ENCODE data around the gene GFM1.

The GFM1 gene

DNA sequence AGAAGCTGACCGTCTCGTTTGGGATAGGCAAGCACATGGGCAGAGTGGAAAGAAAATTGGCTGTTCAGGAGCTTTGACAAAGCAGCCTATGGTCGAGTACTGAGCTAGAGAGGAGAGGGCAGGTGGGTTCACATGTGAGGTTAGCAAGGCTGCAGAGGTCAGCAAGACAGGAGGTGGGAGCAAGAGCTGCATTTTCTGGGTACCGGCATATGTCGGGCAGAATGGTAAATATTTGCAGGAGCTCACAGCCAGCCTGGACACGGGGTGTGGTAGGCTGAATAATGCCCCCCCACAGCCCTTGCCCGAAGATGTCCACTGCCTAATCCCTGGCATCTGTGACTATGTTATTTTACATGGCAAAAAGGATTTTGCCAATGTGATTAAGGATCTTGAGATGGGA, 79.7 kb downstream of the GFM1 start:
- Histone ChIP-seq H3K79me2 (ENCODE audit: control insufficient read depth, insufficient read depth, low read length, unreplicated experiment) (no peaks in the 10 kb centered on the region), H3K27me3 (ENCODE audit: insufficient read depth, low read length) (no peaks in the 10 kb centered on the region), H3K4me1 (ENCODE audit: control insufficient read depth, insufficient read depth, low read length, unreplicated experiment) (peaks cover 38% of the 10 kb centered on the region), H2AFZ (ENCODE audit: low read length, unreplicated experiment) (no peak overlapping the region), H3K36me3 (ENCODE audit: insufficient read depth, low read length) (no peaks in the 10 kb centered on the region), H3K27ac (ENCODE audit: low read depth, low read length) (no peak overlapping the region), H3K4me3 (ENCODE audit: low read depth, low read length) (no peak overlapping the region)

DNA sequence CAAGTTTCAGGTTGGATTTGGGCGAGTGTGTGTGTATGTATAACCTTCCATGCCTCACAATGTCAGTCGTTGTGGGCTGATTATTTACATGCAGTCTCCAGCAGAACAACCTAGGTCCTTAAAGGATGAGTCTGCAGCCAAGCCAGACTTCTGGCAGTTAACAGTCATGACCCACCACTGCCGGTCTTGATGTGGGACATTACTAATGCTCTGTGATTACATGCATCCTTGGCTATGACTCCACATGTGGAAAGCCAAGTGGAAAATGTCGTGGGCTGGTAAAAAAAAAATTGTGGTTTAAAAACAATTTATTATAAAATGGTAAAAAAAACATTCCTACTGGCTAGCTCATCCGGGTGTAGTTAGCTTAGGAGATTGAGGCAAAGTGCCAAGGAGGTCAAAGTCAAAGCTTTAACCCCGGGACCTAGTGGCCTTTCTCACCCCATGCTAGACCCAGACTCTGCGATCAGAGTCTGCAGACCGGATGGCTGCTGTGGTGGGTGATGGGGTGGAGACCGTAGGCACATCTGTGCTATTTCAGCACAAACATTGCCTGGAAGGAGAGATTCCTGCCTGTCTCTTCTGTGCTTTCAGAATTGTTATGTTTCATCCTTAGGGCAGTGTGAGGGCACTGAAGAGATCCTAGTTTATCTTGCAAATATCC, 81.2 kb downstream of the GFM1 start:
- Histone ChIP-seq H3K27ac (ENCODE audit: low read depth, low read length) (peak overlapping the region; percentile 83), H3K4me1 (ENCODE audit: control insufficient read depth, insufficient read depth, low read length, unreplicated experiment) (peaks cover 37% of the 10 kb centered on the region), H3K4me3 (ENCODE audit: low read depth, low read length) (no peak overlapping the region), H3K79me2 (ENCODE audit: control insufficient read depth, insufficient read depth, low read length, unreplicated experiment) (no peaks in the 10 kb centered on the region), H2AFZ (ENCODE audit: low read length, unreplicated experiment) (no peak overlapping the region), H3K36me3 (ENCODE audit: insufficient read depth, low read length) (no peaks in the 10 kb centered on the region), H3K27me3 (ENCODE audit: insufficient read depth, low read length) (no peaks in the 10 kb centered on the region)

DNA sequence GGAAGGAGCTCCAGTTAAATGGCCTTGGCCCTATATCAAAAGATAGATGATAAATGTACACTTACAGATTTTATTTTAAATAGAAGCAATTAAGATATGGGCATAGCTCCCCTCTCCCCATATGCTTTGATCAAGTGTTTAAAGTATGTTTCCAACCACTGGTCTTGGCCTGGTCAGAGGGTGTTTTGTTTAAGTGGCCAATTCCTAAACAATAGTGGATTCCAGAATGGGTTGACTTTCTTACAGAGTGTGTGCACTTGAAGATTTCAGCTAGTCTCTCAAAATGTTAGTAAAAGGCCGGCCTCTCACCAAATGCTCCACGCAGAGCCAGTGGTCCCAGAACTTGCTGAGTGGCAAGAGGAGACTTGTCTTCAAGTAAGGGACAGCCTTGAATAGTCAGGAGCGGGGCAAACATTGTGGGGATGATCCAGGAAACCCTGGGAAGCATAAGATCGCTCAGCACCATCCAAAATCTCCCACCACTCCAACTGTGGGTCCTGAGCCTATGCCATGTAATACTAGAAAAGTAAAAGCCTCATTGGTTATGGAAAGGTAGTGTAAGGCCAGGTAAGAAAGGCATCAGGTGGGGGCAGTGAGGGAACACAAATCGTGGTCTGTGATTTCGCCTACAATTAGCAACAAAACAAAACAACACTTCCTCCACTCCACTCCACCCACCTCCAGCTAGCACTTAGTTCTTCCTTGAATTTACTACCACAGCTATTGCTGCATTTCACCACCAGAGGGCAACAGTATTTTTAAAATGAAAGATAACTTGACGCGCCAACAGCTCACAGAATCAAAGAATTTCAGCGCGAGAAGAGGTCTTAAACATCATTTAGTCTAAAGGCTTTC, 83.1 kb downstream of the GFM1 start:
- no peaks in the 10 kb centered on the region for H3K79me2 ChIP-seq (ENCODE audit: control insufficient read depth, insufficient read depth, low read length, unreplicated experiment)
- peak overlapping the region; percentile 61; the same call in 1 of the 2 replicates for H3K4me3 ChIP-seq (ENCODE audit: low read depth, low read length)
- H3K4me1 ChIP-seq (ENCODE audit: control insufficient read depth, insufficient read depth, low read length, unreplicated experiment): peaks cover 44% of the 10 kb centered on the region
- no peak overlapping the region for H3K27ac ChIP-seq (ENCODE audit: low read depth, low read length)
- no peaks in the 10 kb centered on the region for H3K27me3 ChIP-seq (ENCODE audit: insufficient read depth, low read length)
- H3K36me3 ChIP-seq (ENCODE audit: insufficient read depth, low read length): no peaks in the 10 kb centered on the region
- H2AFZ ChIP-seq (ENCODE audit: low read length, unreplicated experiment): peak overlapping the region; percentile 48

DNA sequence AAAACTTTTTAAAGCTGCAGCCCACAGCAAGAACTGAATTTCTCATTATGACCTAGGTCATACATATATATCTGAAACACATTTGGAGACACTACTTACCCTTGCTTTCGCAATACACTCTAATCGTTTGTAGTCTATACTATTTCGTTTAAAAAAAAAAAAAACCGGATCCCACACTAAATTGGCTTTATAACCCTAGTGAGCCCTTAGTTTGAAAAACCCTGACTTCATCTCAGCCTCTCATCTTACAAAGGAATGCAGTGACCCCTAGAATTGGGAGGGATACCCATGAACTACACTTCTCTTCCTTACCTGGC, 83.7 kb downstream of the GFM1 start:
- Histone ChIP-seq H3K27ac (ENCODE audit: low read depth, low read length) (no peak overlapping the region), H3K4me3 (ENCODE audit: low read depth, low read length) (peak overlapping the region; percentile 61; the same call in 1 of the 2 replicates), H3K27me3 (ENCODE audit: insufficient read depth, low read length) (no peaks in the 10 kb centered on the region), H3K36me3 (ENCODE audit: insufficient read depth, low read length) (no peaks in the 10 kb centered on the region), H2AFZ (ENCODE audit: low read length, unreplicated experiment) (peak overlapping the region; percentile 48), H3K4me1 (ENCODE audit: control insufficient read depth, insufficient read depth, low read length, unreplicated experiment) (peaks cover 40% of the 10 kb centered on the region), H3K79me2 (ENCODE audit: control insufficient read depth, insufficient read depth, low read length, unreplicated experiment) (no peaks in the 10 kb centered on the region)

DNA sequence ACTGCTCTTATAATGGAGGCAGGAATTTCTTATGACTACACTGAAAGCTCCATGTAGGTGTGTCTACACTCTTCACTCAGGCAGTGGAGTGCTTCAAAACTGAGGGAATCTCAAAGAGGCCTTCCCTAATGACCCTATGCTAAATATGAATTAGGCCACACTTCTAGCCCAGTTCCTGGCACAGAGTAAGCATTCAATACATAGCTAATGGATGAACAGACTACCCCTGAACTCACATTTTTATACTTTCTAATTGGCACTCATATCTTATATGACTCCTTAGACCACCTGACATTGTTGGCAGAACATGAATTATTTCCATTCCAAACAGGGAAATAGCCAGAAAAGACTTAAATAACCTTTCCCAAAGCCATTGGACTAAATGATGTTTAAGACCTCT, 84.5 kb downstream of the GFM1 start:
- Histone ChIP-seq H2AFZ (ENCODE audit: low read length, unreplicated experiment) (no peak overlapping the region), H3K4me3 (ENCODE audit: low read depth, low read length) (no peak overlapping the region), H3K27ac (ENCODE audit: low read depth, low read length) (no peak overlapping the region), H3K27me3 (ENCODE audit: insufficient read depth, low read length) (no peaks in the 10 kb centered on the region), H3K36me3 (ENCODE audit: insufficient read depth, low read length) (no peaks in the 10 kb centered on the region), H3K79me2 (ENCODE audit: control insufficient read depth, insufficient read depth, low read length, unreplicated experiment) (no peaks in the 10 kb centered on the region), H3K4me1 (ENCODE audit: control insufficient read depth, insufficient read depth, low read length, unreplicated experiment) (peaks cover 31% of the 10 kb centered on the region)

DNA sequence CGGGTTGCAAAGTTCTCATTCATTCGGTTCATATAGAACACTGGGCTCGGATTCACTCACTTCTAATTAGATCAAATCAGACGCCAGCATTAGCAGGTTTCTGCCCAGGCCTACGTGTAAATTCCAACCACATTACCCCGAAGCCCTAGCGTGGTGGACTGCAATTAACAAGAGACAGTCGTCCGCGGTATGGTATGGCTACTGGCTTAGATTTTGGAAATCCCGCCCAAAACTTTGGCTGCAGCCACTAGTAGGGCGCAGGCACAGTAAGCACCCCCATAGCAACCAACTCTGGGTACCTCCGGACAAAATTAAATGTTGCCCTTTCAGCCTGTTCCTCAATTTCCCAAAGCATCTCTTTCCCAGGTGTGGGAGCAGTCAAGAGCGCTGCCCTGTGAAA, 87.2 kb downstream of the GFM1 start:
- H3K4me3 ChIP-seq (ENCODE audit: low read depth, low read length): peak overlapping the region; percentile 89
- H3K4me1 ChIP-seq (ENCODE audit: control insufficient read depth, insufficient read depth, low read length, unreplicated experiment): peaks cover 9% of the 10 kb centered on the region
- no peaks in the 10 kb centered on the region for H3K27me3 ChIP-seq (ENCODE audit: insufficient read depth, low read length)
- peaks cover 10% of the 10 kb centered on the region; the same call in 1 of the 2 replicates for H3K36me3 ChIP-seq (ENCODE audit: insufficient read depth, low read length)
- H2AFZ ChIP-seq (ENCODE audit: low read length, unreplicated experiment): peak overlapping the region; percentile 87
- no peaks in the 10 kb centered on the region for H3K79me2 ChIP-seq (ENCODE audit: control insufficient read depth, insufficient read depth, low read length, unreplicated experiment)
- H3K27ac ChIP-seq (ENCODE audit: low read depth, low read length): no peak overlapping the region

DNA sequence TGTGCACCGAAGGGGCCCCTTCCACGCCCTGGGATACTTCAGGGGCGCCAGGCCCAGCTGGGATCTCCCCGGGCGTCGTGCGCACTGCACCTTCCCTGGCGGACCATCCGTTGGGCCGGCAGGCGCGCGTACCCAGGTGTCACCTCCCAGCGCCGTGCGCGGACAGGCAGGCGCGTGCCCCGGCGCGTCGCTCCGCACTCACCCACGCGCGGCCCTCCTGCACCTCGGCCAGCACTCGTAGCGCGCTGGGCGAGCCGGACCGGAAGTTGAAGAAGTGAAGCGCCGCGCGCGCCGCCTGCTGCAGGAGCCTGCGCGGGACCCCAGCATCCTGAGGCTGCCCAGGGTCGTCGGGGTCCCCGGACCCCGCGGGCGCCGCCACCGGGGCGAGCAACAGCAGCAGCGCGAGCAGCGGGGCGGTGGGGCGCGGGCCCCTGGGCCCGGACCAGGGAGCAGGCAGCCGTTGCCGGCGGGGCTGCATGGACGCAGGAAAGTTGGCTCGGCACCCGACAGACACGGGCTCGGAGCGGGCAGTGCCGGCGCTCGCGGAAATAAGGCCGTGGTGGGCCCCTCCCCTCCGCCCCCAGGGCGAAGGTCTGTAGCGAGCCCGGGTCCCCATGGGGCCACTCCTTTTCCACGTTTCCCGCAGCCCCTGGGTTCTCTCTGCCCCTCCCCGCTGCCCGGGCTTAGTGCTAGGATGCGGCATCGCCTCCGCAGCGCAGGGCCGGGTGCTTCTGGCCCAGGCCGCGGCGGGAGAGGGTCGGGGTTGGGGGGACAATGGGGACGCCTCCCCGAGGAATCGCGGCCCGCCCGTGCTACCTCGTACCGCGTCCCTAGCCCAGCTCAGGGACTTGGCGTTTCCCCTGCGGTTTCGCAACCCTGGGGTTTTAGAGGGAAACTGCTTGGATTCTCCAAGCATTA, 87.9 kb downstream of the GFM1 start, which contains the start of gene RARRES1:
Gene RARRES1, minus strand, starts transcription at position 520 of the 918 bp plus-strand sequence. Its CDS starts 42 bp downstream, at position 478.
- H3K4me3 ChIP-seq (ENCODE audit: low read depth, low read length): peak within 1 kb of the TSS; percentile 89
- H3K27ac ChIP-seq (ENCODE audit: low read depth, low read length): no peak within 1 kb of the TSS
- H3K79me2 ChIP-seq (ENCODE audit: control insufficient read depth, insufficient read depth, low read length, unreplicated experiment): no peaks in the 10 kb centered on the region
- H3K27me3 ChIP-seq (ENCODE audit: insufficient read depth, low read length): no peaks in the 10 kb centered on the region
- H3K36me3 ChIP-seq (ENCODE audit: insufficient read depth, low read length): peaks cover 10% of the 10 kb centered on the region; the same call in 1 of the 2 replicates
- peak within 1 kb of the TSS; percentile 87 for H2AFZ ChIP-seq (ENCODE audit: low read length, unreplicated experiment)
- H3K4me1 ChIP-seq (ENCODE audit: control insufficient read depth, insufficient read depth, low read length, unreplicated experiment): peaks cover 7% of the 10 kb centered on the region

DNA sequence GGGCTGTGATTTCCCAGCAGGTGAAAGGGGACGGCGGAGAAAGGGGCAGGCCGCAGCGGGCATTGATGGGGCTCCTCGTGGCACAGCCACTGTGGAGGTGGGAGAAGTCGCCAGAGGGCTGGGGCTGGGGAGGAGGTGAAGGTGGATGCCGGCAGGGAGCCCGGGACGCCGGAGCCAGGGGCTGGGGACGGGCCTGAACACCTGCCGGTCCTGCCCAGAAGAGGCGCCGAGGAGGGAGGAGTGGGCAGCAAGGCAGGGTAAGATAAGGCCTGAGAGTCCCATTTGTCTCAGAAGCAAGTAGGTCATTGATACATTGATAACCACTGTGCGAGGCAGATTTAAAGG, 88.5 kb downstream of the GFM1 start:
- Histone ChIP-seq H3K36me3 (ENCODE audit: insufficient read depth, low read length) (peaks cover 10% of the 10 kb centered on the region; the same call in 1 of the 2 replicates), H3K27ac (ENCODE audit: low read depth, low read length) (no peak overlapping the region), H3K79me2 (ENCODE audit: control insufficient read depth, insufficient read depth, low read length, unreplicated experiment) (no peaks in the 10 kb centered on the region), H3K4me1 (ENCODE audit: control insufficient read depth, insufficient read depth, low read length, unreplicated experiment) (peaks cover 7% of the 10 kb centered on the region), H2AFZ (ENCODE audit: low read length, unreplicated experiment) (peak overlapping the region; percentile 87), H3K4me3 (ENCODE audit: low read depth, low read length) (peak overlapping the region; percentile 89), H3K27me3 (ENCODE audit: insufficient read depth, low read length) (no peaks in the 10 kb centered on the region)

DNA sequence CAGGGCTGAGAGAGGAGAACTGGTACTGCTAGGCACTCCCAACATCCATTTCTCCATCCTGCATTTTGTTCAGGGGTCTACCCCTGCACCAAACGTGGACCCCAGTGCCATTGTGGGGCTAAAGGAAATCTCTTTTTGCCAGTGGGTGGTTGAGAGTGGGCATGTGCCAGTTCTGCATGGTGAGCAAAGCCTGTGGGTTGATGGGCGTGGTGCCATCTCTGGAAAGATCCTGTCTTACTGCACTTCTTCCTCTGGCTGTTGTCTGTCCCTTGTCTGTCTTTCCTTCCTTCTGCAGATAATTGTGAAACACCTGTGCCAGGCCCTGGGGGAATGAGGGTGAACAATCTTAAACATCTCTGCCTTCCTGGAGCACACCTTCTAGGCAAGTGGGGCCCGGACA, 89.3 kb downstream of the GFM1 start:
- H3K4me1 ChIP-seq (ENCODE audit: control insufficient read depth, insufficient read depth, low read length, unreplicated experiment): peaks cover 7% of the 10 kb centered on the region
- H3K4me3 ChIP-seq (ENCODE audit: low read depth, low read length): no peak overlapping the region
- no peak overlapping the region for H2AFZ ChIP-seq (ENCODE audit: low read length, unreplicated experiment)
- H3K27me3 ChIP-seq (ENCODE audit: insufficient read depth, low read length): no peaks in the 10 kb centered on the region
- no peaks in the 10 kb centered on the region for H3K79me2 ChIP-seq (ENCODE audit: control insufficient read depth, insufficient read depth, low read length, unreplicated experiment)
- H3K27ac ChIP-seq (ENCODE audit: low read depth, low read length): no peak overlapping the region
- H3K36me3 ChIP-seq (ENCODE audit: insufficient read depth, low read length): peaks cover 10% of the 10 kb centered on the region; the same call in 1 of the 2 replicates

DNA sequence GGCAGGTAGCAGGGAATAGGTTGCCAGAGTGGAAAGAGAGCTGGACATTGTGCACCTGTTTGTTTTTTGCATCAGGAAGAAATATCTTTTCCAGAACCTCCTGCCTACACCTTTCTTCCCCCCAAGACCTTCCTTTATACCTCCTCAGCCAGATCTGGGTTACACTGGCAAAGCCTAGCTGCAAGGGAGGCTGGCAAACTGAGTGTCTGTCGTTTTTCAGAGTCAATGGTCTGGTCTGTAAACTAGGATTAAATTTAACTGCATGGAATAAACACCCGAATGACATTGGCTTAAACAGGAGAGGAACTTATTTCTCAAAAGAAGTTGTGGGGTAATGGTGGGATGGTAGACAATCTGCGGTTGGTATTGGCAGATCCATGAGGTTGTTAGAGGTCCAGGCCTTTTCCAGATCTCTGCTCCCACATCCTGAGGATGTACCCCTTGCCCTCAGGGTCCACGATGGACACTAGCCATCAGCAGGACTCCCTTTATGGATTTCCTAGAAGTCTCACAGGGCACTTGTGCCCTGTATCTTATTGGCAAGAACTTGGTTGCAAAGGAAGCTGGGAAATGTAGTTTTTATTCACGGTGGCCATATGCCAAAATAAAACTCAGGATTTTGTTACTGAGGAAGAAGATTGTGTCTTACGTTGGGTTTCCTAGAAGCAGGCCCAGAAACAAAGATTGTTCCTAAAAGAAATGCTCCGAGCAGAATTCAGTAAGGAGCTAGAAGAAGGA, 91.1 kb downstream of the GFM1 start:
- H3K27me3 ChIP-seq (ENCODE audit: insufficient read depth, low read length): no peaks in the 10 kb centered on the region
- H3K27ac ChIP-seq (ENCODE audit: low read depth, low read length): no peak overlapping the region
- no peaks in the 10 kb centered on the region for H3K79me2 ChIP-seq (ENCODE audit: control insufficient read depth, insufficient read depth, low read length, unreplicated experiment)
- H2AFZ ChIP-seq (ENCODE audit: low read length, unreplicated experiment): no peak overlapping the region
- peaks cover 7% of the 10 kb centered on the region for H3K4me1 ChIP-seq (ENCODE audit: control insufficient read depth, insufficient read depth, low read length, unreplicated experiment)
- no peak overlapping the region for H3K4me3 ChIP-seq (ENCODE audit: low read depth, low read length)
- H3K36me3 ChIP-seq (ENCODE audit: insufficient read depth, low read length): peaks cover 10% of the 10 kb centered on the region; the same call in 1 of the 2 replicates

Data from ACC112 (cell line).